ENCODE measurements around the gene TAX1BP3.
A peak's percentile ranks its signal among the peaks of the same experiment; 100 is the strongest.
"Not testable (repeated sequence)": the region's sequence is repeated elsewhere in the genome, so short reads cannot be mapped to it uniquely, and the experiment has no call there.

The TAX1BP3 gene, protein sequence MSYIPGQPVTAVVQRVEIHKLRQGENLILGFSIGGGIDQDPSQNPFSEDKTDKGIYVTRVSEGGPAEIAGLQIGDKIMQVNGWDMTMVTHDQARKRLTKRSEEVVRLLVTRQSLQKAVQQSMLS

DNA sequence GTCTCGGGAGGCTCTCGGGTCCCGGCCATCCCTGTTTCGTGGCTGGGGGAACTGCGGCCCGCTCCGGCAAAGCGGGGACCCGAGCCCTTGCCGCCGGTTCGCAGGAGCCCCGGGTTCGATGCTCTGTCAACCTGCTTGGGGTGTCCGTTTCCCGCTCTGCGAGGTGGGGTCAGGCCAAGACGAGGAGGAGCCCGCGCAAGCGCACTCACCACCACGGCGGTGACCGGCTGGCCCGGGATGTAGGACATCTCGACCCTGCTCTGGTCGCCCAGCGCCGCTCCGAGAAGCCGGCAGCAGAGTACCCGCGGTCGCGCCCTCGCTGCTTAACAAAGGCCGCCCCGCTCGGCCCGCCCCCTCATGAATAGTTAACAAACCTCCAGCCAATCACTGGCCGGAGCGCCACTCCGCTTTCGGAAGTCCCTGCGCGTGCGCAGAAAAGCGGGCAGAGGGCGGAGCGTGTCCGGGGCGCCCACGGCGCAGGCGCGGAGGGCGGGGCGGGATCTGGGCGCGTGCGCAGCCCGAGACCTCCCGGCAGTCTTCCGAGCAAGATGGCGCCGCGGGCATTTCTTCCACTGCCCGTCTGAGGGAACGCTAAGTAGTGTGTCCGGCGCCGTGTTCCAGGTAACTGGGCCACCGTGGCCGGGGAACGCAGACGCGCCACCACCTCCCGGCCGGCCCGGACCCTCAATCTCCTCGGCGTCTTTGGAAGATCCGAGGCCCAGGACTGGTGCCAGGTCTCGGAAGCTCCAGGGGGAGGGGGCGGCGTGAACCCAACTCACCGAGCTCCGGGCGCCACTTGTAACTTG is at the start of gene TAX1BP3, which contains the start of gene EMC6:
TSS of gene TAX1BP3 (minus strand) at position 300 of the 806 bp plus-strand sequence. CDS start at position 248, 52 bp downstream.
TSS of gene EMC6 (plus strand) at position 534 of the 806 bp plus-strand sequence. CDS start 335 bp downstream, outside the sequence.
- peak; percentile 100 for DNase-seq (ENCODE audit: low spot score)

- DNase-seq (ENCODE audit: low spot score), result no peak
Measured at GRCh38 chr17:3715296-3715695, 46.9 kb upstream of the TAX1BP3 start.

DNA sequence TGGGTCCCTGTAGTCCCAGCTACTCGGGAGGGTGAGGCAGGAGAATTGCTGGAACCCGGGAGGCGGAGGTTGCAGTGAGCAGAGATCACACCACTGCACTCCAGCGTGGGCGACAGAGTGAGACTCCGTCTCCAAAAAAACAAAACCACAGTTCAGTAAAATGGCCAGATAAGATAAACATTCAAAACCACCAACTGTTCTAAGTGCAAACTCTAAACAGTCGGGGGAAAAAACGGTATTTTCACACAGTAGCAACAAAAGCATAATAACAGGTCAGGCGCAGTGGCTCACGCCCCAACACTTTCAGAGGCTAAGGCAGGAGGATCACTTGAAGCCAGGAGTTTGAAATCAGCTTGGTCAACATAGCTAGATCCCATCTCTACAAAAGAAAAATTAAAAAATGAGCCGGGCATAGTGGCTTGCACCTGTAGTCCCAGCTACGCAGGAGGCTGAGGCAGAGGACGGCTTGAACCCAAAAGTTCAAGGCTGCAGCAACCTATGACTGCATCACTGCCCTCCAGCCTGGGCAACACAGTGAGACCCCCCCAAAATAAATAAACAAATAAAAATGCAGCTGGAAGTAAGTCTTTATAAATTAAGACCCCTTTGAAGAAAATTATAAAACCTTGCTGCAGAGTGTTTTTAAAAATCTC is 44.6 kb upstream of the TAX1BP3 start:
- no peak for DNase-seq (ENCODE audit: low spot score)

- DNase-seq (ENCODE audit: low spot score), result no peak
Measured at GRCh38 chr17:3710951-3711383, 42.6 kb upstream of the TAX1BP3 start.

- no peak for DNase-seq (ENCODE audit: low spot score)
Measured at GRCh38 chr17:3708366-3708765, 40.0 kb upstream of the TAX1BP3 start.

- not testable (repeated sequence) for DNase-seq (ENCODE audit: low spot score)
Measured at GRCh38 chr17:3705718-3705984, 37.3 kb upstream of the TAX1BP3 start.

GRCh38 chr17:3704931-3705717 is 36.7 kb upstream of the TAX1BP3 start:
- no peak for DNase-seq (ENCODE audit: low spot score)

GRCh38 chr17:3702041-3702539 is 33.7 kb upstream of the TAX1BP3 start:
- DNase-seq (ENCODE audit: low spot score), result not testable (repeated sequence)

- no peak for DNase-seq (ENCODE audit: low spot score)
Measured at GRCh38 chr17:3699951-3700350, 31.6 kb upstream of the TAX1BP3 start.

- no peak for DNase-seq (ENCODE audit: low spot score)
Measured at GRCh38 chr17:3698139-3698538, 29.8 kb upstream of the TAX1BP3 start.

GRCh38 chr17:3697103-3697476 is 28.7 kb upstream of the TAX1BP3 start:
- DNase-seq (ENCODE audit: low spot score), result no peak

- peak; percentile 80 for DNase-seq (ENCODE audit: low spot score)
Measured at GRCh38 chr17:3695723-3696411, 27.5 kb upstream of the TAX1BP3 start, which contains the start of gene P2RX5. P2RX5 (minus strand) TSS chr17:3696155; CDS start chr17:3696005, 150 bp downstream.

GRCh38 chr17:3695129-3695722 is 26.8 kb upstream of the TAX1BP3 start:
- DNase-seq (ENCODE audit: low spot score), result no peak

- DNase-seq (ENCODE audit: low spot score), result no peak
Measured at GRCh38 chr17:3693829-3694231, 25.5 kb upstream of the TAX1BP3 start.

- DNase-seq (ENCODE audit: low spot score), result no peak
Measured at GRCh38 chr17:3693141-3693540, 24.8 kb upstream of the TAX1BP3 start.

GRCh38 chr17:3692346-3692745 is 24.0 kb upstream of the TAX1BP3 start:
- DNase-seq (ENCODE audit: low spot score), result no peak

DNA sequence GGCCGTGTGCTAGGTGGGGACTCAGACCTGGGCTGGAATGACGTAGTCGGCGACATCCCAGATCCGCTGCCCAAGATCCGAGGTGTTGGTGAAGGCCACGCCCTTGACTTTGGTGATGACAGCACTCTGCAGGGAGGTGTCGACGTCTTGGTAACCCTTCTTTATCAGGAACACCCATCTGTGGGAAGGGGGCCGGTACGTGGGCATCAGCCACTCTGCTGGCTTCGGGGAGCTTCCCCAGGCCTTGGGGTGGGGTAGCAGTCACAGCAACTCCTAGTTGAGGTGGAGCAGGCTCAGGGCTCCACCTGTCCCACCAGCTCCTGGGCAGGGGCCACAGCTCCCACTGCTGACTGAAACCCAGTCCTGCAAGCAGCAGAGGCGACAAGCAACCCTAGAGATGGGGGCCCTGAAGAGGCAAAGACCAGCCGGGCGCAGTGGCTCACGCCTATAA is 23.3 kb upstream of the TAX1BP3 start:
- DNase-seq (ENCODE audit: low spot score), result no peak

DNA sequence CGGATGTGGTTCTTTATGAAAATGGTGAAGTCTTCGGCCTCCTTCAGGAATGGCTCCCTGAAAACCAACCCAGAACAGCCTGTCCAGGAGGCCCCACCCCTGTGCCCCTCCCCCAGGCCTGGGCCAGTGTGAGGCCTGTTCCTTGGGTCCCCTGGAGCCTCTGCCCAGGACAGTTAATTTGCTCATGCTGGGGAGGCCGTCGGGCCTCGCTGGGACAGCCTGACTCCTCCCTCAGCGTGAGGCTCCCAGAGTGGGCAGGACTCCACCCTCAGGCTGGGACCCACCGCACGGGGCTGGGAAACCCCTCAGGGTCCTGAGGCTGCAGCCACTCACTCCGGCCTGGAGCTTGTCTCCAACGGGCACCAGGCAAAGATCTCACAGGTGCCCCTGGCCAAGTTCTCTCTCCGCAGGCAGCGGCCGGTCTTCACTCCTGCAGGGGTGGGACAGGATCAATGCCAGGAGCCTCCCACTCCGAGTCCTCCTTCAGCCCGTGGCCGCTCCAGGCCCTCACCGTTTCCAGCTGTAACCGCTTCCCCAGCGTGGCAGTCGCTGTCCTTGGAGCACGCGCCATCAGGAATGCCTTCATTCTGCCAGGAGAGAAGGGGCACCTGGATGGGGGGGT is 21.8 kb upstream of the TAX1BP3 start:
- no peak for DNase-seq (ENCODE audit: low spot score)

- no peak for DNase-seq (ENCODE audit: low spot score)
Measured at GRCh38 chr17:3689262-3690093, 21.1 kb upstream of the TAX1BP3 start.

- DNase-seq (ENCODE audit: low spot score), result no peak
Measured at GRCh38 chr17:3688852-3689261, 20.5 kb upstream of the TAX1BP3 start.
